ENCODE results near the gene HKDC1. TPM values are rescaled to one million over a fixed set of nuclear protein-coding genes. Genes with fewer than 3 reads are reported as not detected.

The HKDC1 gene
- total RNA-seq, 2 experiments from 2014 or later: not detected

DNA sequence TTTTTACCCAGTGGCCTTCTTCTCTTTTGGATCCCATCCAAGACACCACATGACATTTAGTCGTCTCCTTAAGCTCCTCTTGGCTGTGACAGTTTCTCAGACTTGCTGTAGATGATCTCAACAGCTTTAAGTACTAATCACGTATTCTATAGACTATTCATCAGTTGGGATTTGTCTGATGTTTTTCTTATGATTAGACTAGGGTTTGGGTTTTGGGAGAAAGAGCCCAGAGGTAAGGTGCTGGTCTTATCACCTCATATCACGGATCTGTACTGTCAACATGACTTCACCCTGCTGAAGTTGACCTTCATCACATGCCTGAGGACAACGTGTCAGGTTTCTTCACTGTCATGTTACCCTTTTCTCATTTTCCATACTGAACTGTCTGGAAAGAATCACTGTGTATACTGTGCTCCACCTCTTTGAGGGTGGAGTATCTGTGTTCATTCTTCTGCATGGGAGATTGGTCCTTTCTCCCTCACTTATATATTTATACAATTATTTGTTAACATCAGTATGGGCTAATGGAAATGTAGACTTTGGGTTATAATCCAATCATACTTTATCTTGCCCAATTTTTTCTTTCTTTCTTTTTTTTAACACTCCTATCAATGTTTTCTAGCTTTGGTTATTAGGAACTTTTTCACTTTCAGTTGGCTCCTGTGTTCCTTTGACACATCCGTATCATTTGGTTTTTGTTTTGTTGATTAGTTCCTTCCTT, 6.4 kb upstream of the HKDC1 start:
- intact Hi-C loops (cut with micrococcal nuclease; ENCODE audit: unreplicated experiment): no loop called here
- H3K4me2 ChIP-seq (ENCODE audit: low read length): no peak overlapping the region
- H3K27ac ChIP-seq (ENCODE audit: low read depth, low read length, poor library complexity, severe bottlenecking): no peak overlapping the region
- ChIA-PET POLR2A (interaction anchor here (0.6 to 0.7 kb wide), 2 partner anchors 11 to 39 kb away, joined by 3 to 5 read pairs; no protein-coding TSS in a partner anchor), CTCF (ENCODE audit: unreplicated experiment) (no interaction called here)
- H2AFZ ChIP-seq (ENCODE audit: low read length): no peak overlapping the region
- H3K79me2 ChIP-seq (ENCODE audit: insufficient read depth, low read depth, low read length): no peaks in the 10 kb centered on the region
- no peaks in the 10 kb centered on the region for H3K9me2 ChIP-seq (ENCODE audit: insufficient read depth, low read length)
- H3K4me3 ChIP-seq (ENCODE audit: low read depth, low read length, poor library complexity, severe bottlenecking): no peak overlapping the region
- H3K36me3 ChIP-seq (ENCODE audit: insufficient read depth, low read length): peaks cover 10% of the 10 kb centered on the region
- no peaks in the 10 kb centered on the region for H3K9me3 ChIP-seq (ENCODE audit: low read length)
- no peaks in the 10 kb centered on the region for H4K20me1 ChIP-seq (ENCODE audit: insufficient read depth, low read length)
- no peaks in the 10 kb centered on the region for H3K4me1 ChIP-seq (ENCODE audit: insufficient read depth, low read length, poor library complexity, severe bottlenecking)
- no TSS peak for BruUV-seq (replicated peaks)
- TF ChIP-seq EZH2phosphoT487 (IDR thresholded peaks at IDR 0.05; ENCODE audit: borderline replicate concordance, low read depth, low read length): no peak
- TF ChIP-seq, protein P1, sequence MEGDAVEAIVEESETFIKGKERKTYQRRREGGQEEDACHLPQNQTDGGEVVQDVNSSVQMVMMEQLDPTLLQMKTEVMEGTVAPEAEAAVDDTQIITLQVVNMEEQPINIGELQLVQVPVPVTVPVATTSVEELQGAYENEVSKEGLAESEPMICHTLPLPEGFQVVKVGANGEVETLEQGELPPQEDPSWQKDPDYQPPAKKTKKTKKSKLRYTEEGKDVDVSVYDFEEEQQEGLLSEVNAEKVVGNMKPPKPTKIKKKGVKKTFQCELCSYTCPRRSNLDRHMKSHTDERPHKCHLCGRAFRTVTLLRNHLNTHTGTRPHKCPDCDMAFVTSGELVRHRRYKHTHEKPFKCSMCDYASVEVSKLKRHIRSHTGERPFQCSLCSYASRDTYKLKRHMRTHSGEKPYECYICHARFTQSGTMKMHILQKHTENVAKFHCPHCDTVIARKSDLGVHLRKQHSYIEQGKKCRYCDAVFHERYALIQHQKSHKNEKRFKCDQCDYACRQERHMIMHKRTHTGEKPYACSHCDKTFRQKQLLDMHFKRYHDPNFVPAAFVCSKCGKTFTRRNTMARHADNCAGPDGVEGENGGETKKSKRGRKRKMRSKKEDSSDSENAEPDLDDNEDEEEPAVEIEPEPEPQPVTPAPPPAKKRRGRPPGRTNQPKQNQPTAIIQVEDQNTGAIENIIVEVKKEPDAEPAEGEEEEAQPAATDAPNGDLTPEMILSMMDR (conservative IDR thresholded peaks at IDR 0.05; ENCODE audit: low read length): no peak
- DNase-seq (ENCODE audit: low spot score): no peak

DNA sequence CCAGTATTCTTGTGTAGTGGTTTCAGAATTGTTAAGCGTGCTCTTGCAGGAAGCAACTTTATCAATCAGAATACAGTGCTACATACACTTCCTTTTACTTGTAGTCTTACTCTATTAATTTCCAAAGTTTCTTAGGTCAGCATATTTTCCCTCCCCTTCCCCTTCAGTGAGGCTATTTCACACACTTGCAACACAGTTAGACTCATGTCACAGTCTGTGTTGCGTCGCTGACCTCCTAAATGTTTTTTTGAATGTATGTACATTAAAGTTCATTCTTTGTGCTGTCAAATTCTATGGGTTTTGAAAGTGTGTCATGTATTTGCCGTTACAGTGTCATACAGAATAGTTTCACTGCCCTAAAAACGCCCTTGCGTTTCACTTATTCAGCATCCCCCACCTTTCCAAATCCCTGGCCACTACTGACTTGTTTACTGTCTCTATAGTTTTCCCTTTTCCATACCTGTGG, 5.4 kb upstream of the HKDC1 start:
- intact Hi-C loops (cut with micrococcal nuclease; ENCODE audit: unreplicated experiment): no loop called here
- H3K4me1 ChIP-seq (ENCODE audit: insufficient read depth, low read length, poor library complexity, severe bottlenecking): no peaks in the 10 kb centered on the region
- POLR2A ChIA-PET: interaction anchor here (0.6 kb wide), 1 partner anchor 653 kb away, joined by 4 read pairs; no protein-coding TSS in a partner anchor

More for the DNA sequence above, 5.4 kb upstream of the HKDC1 start:
- Histone ChIP-seq H3K4me3 (ENCODE audit: low read depth, low read length, poor library complexity, severe bottlenecking) (no peak overlapping the region), H3K4me2 (ENCODE audit: low read length) (no peak overlapping the region), H2AFZ (ENCODE audit: low read length) (no peak overlapping the region), H3K9me2 (ENCODE audit: insufficient read depth, low read length) (no peaks in the 10 kb centered on the region), H4K20me1 (ENCODE audit: insufficient read depth, low read length) (no peaks in the 10 kb centered on the region), H3K27ac (ENCODE audit: low read depth, low read length, poor library complexity, severe bottlenecking) (no peak overlapping the region), H3K79me2 (ENCODE audit: insufficient read depth, low read depth, low read length) (no peaks in the 10 kb centered on the region), H3K9me3 (ENCODE audit: low read length) (no peaks in the 10 kb centered on the region), H3K36me3 (ENCODE audit: insufficient read depth, low read length) (peaks cover under 1% of the 10 kb centered on the region; the same call in 1 of the 2 replicates)
- TF ChIP-seq, protein P1 (conservative IDR thresholded peaks at IDR 0.05; ENCODE audit: low read length): no peak
- no peak for TF ChIP-seq EZH2phosphoT487 (IDR thresholded peaks at IDR 0.05; ENCODE audit: borderline replicate concordance, low read depth, low read length)
- DNase-seq (ENCODE audit: low spot score): no peak
- no TSS peak for BruUV-seq (replicated peaks)
- CTCF ChIA-PET (ENCODE audit: unreplicated experiment): no interaction called here
